ENCODE results near the gene OPN4.

Gene OPN4

DNA sequence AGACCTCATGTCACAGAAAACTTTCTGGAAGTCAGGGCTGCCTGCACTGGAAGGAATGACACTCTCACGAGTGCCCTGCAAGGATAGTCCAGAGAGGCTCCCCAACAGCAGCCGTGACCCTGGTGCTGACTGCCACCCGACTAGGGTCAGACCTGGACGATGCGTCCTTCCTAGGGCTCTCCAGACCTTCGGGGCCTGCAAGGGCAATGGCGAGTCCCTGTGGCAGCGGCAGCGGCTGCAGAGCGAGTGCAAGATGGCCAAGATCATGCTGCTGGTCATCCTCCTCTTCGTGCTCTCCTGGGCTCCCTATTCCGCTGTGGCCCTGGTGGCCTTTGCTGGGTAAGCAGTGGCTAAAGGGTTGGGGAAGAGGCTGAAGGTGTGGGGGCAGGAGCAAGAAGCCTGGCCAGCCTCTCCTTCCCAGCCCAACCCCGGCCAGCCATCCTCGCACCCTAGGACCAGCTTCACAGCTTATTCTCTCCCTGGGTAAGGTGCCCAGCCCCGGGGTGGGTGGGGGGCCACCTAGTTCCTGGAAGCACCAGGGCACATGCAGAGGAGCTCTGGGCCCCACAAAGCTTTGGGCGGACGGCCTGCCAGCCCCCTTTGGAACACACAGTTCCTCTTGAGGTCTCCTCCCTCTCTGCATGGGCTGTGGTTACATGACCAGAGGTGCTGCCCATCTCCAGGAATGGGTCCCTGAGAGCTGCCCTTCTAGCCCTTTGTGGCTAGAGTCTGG is 5.5 kb downstream of the OPN4 start:
- Histone ChIP-seq H3K4me2 (ENCODE audit: low read length) (no peak overlapping the region), H3K27ac (no peak overlapping the region), H3K4me1 (no peaks in the 10 kb centered on the region), H3K36me3 (ENCODE audit: control insufficient read depth, insufficient read depth, low read length) (no peaks in the 10 kb centered on the region), H3K27me3 (ENCODE audit: control insufficient read depth, insufficient read depth, low read length) (no peaks in the 10 kb centered on the region), H3K9ac (no peak overlapping the region), H3K4me3 (ENCODE audit: low read depth, low read length) (no peak overlapping the region), H3K9me3 (ENCODE audit: control insufficient read depth, low read length) (no peaks in the 10 kb centered on the region), H2AFZ (no peak overlapping the region), H3K79me2 (no peaks in the 10 kb centered on the region)
- TF ChIP-seq, protein P1, sequence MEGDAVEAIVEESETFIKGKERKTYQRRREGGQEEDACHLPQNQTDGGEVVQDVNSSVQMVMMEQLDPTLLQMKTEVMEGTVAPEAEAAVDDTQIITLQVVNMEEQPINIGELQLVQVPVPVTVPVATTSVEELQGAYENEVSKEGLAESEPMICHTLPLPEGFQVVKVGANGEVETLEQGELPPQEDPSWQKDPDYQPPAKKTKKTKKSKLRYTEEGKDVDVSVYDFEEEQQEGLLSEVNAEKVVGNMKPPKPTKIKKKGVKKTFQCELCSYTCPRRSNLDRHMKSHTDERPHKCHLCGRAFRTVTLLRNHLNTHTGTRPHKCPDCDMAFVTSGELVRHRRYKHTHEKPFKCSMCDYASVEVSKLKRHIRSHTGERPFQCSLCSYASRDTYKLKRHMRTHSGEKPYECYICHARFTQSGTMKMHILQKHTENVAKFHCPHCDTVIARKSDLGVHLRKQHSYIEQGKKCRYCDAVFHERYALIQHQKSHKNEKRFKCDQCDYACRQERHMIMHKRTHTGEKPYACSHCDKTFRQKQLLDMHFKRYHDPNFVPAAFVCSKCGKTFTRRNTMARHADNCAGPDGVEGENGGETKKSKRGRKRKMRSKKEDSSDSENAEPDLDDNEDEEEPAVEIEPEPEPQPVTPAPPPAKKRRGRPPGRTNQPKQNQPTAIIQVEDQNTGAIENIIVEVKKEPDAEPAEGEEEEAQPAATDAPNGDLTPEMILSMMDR (IDR thresholded peaks at IDR 0.05), result no peak

DNA sequence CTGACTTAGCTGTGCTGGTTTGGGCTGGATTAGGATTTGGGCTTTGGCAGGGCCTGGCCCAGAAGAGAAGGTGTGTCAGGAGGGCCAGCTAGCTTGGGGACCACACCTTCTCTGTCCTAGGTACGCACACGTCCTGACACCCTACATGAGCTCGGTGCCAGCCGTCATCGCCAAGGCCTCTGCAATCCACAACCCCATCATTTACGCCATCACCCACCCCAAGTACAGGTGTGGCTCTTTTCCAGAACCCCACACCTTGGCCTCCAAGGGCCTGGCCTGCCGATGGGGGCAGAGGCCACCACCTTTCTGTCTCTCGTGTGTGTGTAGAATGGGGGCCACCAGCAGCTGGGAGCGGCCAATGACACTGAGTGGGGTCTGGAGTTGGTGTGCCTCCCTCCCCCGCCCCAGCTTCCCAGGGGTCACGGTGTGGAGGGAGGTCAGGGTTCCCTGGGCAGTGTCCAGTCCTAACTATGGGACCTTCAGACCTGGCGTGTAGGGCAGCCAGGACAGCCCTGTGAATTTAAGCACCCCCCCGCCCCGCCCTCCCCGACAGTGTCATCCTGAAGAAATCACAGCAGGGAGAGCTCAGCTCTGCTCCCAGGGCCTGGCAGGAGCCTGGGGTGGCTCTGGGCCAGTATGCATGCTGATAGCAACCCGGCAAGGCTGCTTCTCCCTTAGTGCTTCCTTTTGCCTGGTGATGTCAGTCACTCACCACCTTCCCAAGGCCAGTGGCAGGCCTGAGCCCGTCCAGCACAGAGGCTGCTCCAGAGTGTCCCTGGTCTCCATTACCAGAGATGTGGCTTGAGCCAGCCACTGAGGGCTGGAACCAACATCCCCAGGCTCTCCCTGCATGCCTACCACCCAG is 7.0 kb downstream of the OPN4 start:
- H3K36me3 ChIP-seq (ENCODE audit: control insufficient read depth, insufficient read depth, low read length), result no peaks in the 10 kb centered on the region
- TF ChIP-seq, protein P1 (IDR thresholded peaks at IDR 0.05), result no peak
- no peaks in the 10 kb centered on the region for H3K4me1 ChIP-seq
- H3K27me3 ChIP-seq (ENCODE audit: control insufficient read depth, insufficient read depth, low read length), result no peaks in the 10 kb centered on the region
- no peak overlapping the region for H3K9ac ChIP-seq
- H2AFZ ChIP-seq, result no peak overlapping the region
- no peaks in the 10 kb centered on the region for H3K9me3 ChIP-seq (ENCODE audit: control insufficient read depth, low read length)
- no peak overlapping the region for H3K27ac ChIP-seq
- H3K4me2 ChIP-seq (ENCODE audit: low read length), result no peak overlapping the region
- H3K4me3 ChIP-seq (ENCODE audit: low read depth, low read length), result no peak overlapping the region
- H3K79me2 ChIP-seq, result no peaks in the 10 kb centered on the region

DNA sequence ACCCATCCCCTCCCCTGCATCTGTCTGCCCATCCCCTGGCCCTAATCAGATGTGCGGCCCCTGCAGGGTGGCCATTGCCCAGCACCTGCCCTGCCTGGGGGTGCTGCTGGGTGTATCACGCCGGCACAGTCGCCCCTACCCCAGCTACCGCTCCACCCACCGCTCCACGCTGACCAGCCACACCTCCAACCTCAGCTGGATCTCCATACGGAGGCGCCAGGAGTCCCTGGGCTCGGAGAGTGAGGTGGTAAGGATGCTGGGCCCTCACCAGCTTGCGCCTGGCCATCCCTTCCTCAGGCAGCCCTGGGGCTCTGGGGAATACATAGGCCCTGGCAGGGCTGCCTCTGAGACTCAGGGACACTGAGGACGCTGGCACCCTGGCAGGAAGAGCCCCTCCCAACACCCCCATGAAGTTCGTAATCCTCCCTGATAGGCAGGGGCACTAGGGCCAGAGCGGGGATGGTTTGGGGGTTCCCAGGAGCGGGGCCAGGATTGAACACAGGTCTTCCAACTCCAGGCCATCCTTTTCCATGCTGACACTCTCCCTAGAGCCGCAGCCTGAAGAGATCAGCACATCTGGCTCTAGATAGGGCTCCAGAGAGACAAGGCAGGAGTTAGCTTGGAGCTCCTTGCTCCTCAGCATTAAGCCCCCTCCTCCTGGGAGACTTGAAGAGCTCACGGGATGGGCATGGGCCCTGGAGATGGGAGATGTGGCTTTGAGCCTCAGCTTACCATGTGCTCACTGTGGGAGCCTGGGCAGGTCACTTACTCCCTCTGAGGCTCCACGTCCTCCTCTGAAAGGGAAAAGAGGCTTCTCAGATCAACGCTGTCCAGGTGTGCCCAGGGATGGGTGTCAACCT is 8.1 kb downstream of the OPN4 start:
- H3K27me3 ChIP-seq (ENCODE audit: control insufficient read depth, insufficient read depth, low read length), result no peaks in the 10 kb centered on the region
- H3K4me2 ChIP-seq (ENCODE audit: low read length), result no peak overlapping the region
- no peaks in the 10 kb centered on the region for H3K9me3 ChIP-seq (ENCODE audit: control insufficient read depth, low read length)
- H3K36me3 ChIP-seq (ENCODE audit: control insufficient read depth, insufficient read depth, low read length), result no peaks in the 10 kb centered on the region
- H3K27ac ChIP-seq, result no peak overlapping the region
- H2AFZ ChIP-seq, result no peak overlapping the region
- TF ChIP-seq, protein P1 (IDR thresholded peaks at IDR 0.05), result no peak
- no peaks in the 10 kb centered on the region for H3K4me1 ChIP-seq
- no peaks in the 10 kb centered on the region for H3K79me2 ChIP-seq
- no peak overlapping the region for H3K4me3 ChIP-seq (ENCODE audit: low read depth, low read length)
- no peak overlapping the region for H3K9ac ChIP-seq

DNA sequence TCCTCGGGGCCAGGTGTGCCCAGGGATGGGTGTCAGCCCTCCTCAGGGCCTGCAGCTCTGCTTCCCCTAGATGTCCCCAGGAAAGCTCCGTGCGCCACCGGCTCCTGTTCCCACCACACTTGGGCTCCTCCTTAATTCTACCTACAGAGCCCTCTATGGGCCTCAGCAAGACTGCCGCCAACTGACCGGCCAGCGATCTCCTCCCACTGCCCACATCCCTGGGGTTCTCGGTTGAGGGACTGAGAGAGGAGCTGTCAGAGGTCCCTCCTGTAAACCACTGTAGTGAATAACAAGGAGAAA is 8.6 kb downstream of the OPN4 start:
- Histone ChIP-seq H3K4me2 (ENCODE audit: low read length) (no peak overlapping the region), H3K4me3 (ENCODE audit: low read depth, low read length) (no peak overlapping the region), H3K27me3 (ENCODE audit: control insufficient read depth, insufficient read depth, low read length) (no peaks in the 10 kb centered on the region), H3K79me2 (no peaks in the 10 kb centered on the region), H3K27ac (no peak overlapping the region), H3K36me3 (ENCODE audit: control insufficient read depth, insufficient read depth, low read length) (no peaks in the 10 kb centered on the region), H3K9ac (no peak overlapping the region), H3K9me3 (ENCODE audit: control insufficient read depth, low read length) (no peaks in the 10 kb centered on the region), H2AFZ (no peak overlapping the region), H3K4me1 (no peaks in the 10 kb centered on the region)
- TF ChIP-seq, protein P1 (IDR thresholded peaks at IDR 0.05), result no peak

Data from parathyroid adenoma (tissue), 2 donors.